NCI-H187 (cell line): ENCODE results near the gene ATXN3L.
"Not testable (repeated sequence)": the region's sequence is repeated elsewhere in the genome, so short reads cannot be mapped to it uniquely, and the experiment has no call there.

Source experiments
- DNase-seq, 2 experiments: peaks; one replicate each; lab custom pipeline; 2025; lab: John Stamatoyannopoulos, UW

Gene ATXN3L

GRCh38 chrX:13305108-13305507 is 14.7 kb downstream of the ATXN3L start:
- no peak for DNase-seq

GRCh38 chrX:13304052-13304451 is 15.8 kb downstream of the ATXN3L start:
- no peak for DNase-seq

- not testable (repeated sequence) for DNase-seq
Measured at GRCh38 chrX:13303248-13303647, 16.6 kb downstream of the ATXN3L start.

GRCh38 chrX:13298836-13299235 is 21.0 kb downstream of the ATXN3L start:
- DNase-seq = no peak

- DNase-seq = no peak
Measured at GRCh38 chrX:13295841-13296240, 24.0 kb downstream of the ATXN3L start.

- DNase-seq = no peak
Measured at GRCh38 chrX:13293700-13294099, 26.2 kb downstream of the ATXN3L start.

- DNase-seq = no peak
Measured at GRCh38 chrX:13290891-13291614, 28.8 kb downstream of the ATXN3L start.

- DNase-seq = no peak
Measured at GRCh38 chrX:13288671-13289070, 31.2 kb downstream of the ATXN3L start.

- no peak for DNase-seq
Measured at GRCh38 chrX:13287816-13288215, 32.0 kb downstream of the ATXN3L start.

GRCh38 chrX:13285693-13286092 is 34.2 kb downstream of the ATXN3L start:
- no peak for DNase-seq

GRCh38 chrX:13285229-13285628 is 34.6 kb downstream of the ATXN3L start:
- no peak for DNase-seq

GRCh38 chrX:13284570-13284969 is 35.3 kb downstream of the ATXN3L start:
- no peak for DNase-seq

- DNase-seq = no peak
Measured at GRCh38 chrX:13283950-13284546, 35.8 kb downstream of the ATXN3L start.

- no peak for DNase-seq
Measured at GRCh38 chrX:13283512-13283911, 36.3 kb downstream of the ATXN3L start.

GRCh38 chrX:13281289-13281688 is 38.6 kb downstream of the ATXN3L start:
- DNase-seq = no peak

GRCh38 chrX:13279279-13280018 is 40.4 kb downstream of the ATXN3L start:
- DNase-seq = no peak

GRCh38 chrX:13277539-13277938 is 42.3 kb downstream of the ATXN3L start:
- no peak for DNase-seq

- no peak for DNase-seq
Measured at GRCh38 chrX:13276991-13277390, 42.9 kb downstream of the ATXN3L start.

GRCh38 chrX:13275031-13275430 is 44.8 kb downstream of the ATXN3L start:
- no peak for DNase-seq

- no peak for DNase-seq
Measured at GRCh38 chrX:13272426-13272825, 47.4 kb downstream of the ATXN3L start.

GRCh38 chrX:13271511-13271910 is 48.3 kb downstream of the ATXN3L start:
- DNase-seq = no peak

- DNase-seq = no peak
Measured at GRCh38 chrX:13270360-13270759, 49.5 kb downstream of the ATXN3L start.

- DNase-seq = no peak
Measured at GRCh38 chrX:13268874-13269273, 51.0 kb downstream of the ATXN3L start.
